GM18909 (cell line): ENCODE data around the gene NME3.
"Not testable (repeated sequence)": the region's sequence is repeated elsewhere in the genome, so short reads cannot be mapped to it uniquely, and the experiment has no call there.

ENCODE experiments used
- ATAC-seq: cut with Tn5 transposase; IDR thresholded peaks from one replicate; pipeline ENCODE4 v1.9.1; 2021; ENCODE audit warnings: mild to moderate bottlenecking; ENCODE audit not compliant: unreplicated experiment, poor library complexity

NME3 gene

GRCh38 chr16:1757714-1758461 lies 13.5 kb downstream of the NME3 start:
- no peak for ATAC-seq

- no peak for ATAC-seq
Measured at GRCh38 chr16:1754204-1754603, 17.1 kb downstream of the NME3 start.

- no peak for ATAC-seq
Measured at GRCh38 chr16:1752853-1753252, 18.5 kb downstream of the NME3 start.

- no peak for ATAC-seq
Measured at GRCh38 chr16:1751946-1752345, 19.4 kb downstream of the NME3 start.

GRCh38 chr16:1749152-1750117 lies 21.9 kb downstream of the NME3 start:
- no peak for ATAC-seq

GRCh38 chr16:1747934-1748333 lies 23.4 kb downstream of the NME3 start:
- no peak for ATAC-seq

GRCh38 chr16:1746693-1747195 lies 24.6 kb downstream of the NME3 start:
- no peak for ATAC-seq

- no peak for ATAC-seq
Measured at GRCh38 chr16:1745900-1746692, 25.2 kb downstream of the NME3 start.

- no peak for ATAC-seq
Measured at GRCh38 chr16:1745181-1745899, 26.0 kb downstream of the NME3 start.

GRCh38 chr16:1744338-1744840 lies 27.0 kb downstream of the NME3 start:
- ATAC-seq = no peak

GRCh38 chr16:1743376-1744337 lies 27.7 kb downstream of the NME3 start:
- no peak for ATAC-seq

GRCh38 chr16:1741553-1742165 lies 29.7 kb downstream of the NME3 start:
- no peak for ATAC-seq

- no peak for ATAC-seq
Measured at GRCh38 chr16:1740781-1741490, 30.4 kb downstream of the NME3 start.

GRCh38 chr16:1740234-1740633 lies 31.1 kb downstream of the NME3 start:
- no peak for ATAC-seq

- no peak for ATAC-seq
Measured at GRCh38 chr16:1734816-1735215, 36.5 kb downstream of the NME3 start.

- ATAC-seq = no peak
Measured at GRCh38 chr16:1734123-1734522, 37.2 kb downstream of the NME3 start.

GRCh38 chr16:1732551-1732987 lies 38.8 kb downstream of the NME3 start:
- not testable (repeated sequence) for ATAC-seq
